LNCAP (cell line): ENCODE data around the gene IER5L.

Experiments
- CTCF ChIP-seq: fragments of 450-650 bp; IDR thresholded peaks from 2 replicates; pipeline ENCODE4 v1.5.1; 2017; ENCODE audit warnings: mild to moderate bottlenecking

IER5L gene

GRCh38 chr9:129150122-129150521 lies 27.9 kb downstream of the IER5L start:
- no peak for TF ChIP-seq CTCF

GRCh38 chr9:129149442-129149841 lies 28.6 kb downstream of the IER5L start:
- TF ChIP-seq CTCF, result no peak

GRCh38 chr9:129148463-129149204 lies 29.4 kb downstream of the IER5L start:
- no peak for TF ChIP-seq CTCF

GRCh38 chr9:129146441-129146941 lies 31.6 kb downstream of the IER5L start:
- TF ChIP-seq CTCF, result no peak

- TF ChIP-seq CTCF, result no peak
These were observed 32.2 kb downstream of the IER5L start for GRCh38 chr9:129145841-129146292.

GRCh38 chr9:129145316-129145715 lies 32.7 kb downstream of the IER5L start:
- TF ChIP-seq CTCF, result no peak

- TF ChIP-seq CTCF, result peak; percentile 84
These were observed 34.8 kb downstream of the IER5L start for GRCh38 chr9:129143031-129143927.
